Measurements from ENCODE around the gene CLRN1.

CLRN1 gene

GRCh38 chr3:150913133-150913922 lies 59.2 kb downstream of the CLRN1 start:
- peak; percentile 53 for DNase-seq

GRCh38 chr3:150912501-150912900 lies 60.0 kb downstream of the CLRN1 start:
- no peak for DNase-seq

GRCh38 chr3:150911771-150912170 lies 60.8 kb downstream of the CLRN1 start:
- no peak for DNase-seq

- no peak for DNase-seq
These were observed 66.1 kb downstream of the CLRN1 start for GRCh38 chr3:150906461-150906860.

GRCh38 chr3:150905746-150906145 lies 66.8 kb downstream of the CLRN1 start:
- no peak for DNase-seq

GRCh38 chr3:150905339-150905738 lies 67.2 kb downstream of the CLRN1 start, which contains the start of gene MINDY4B:
MINDY4B (minus strand) TSS chr3:150905439; CDS start chr3:150905439, 0 bp downstream.
- DNase-seq = no peak

GRCh38 chr3:150902988-150903387 lies 69.5 kb downstream of the CLRN1 start:
- no peak for DNase-seq

- no peak for DNase-seq
These were observed 70.7 kb downstream of the CLRN1 start for GRCh38 chr3:150901793-150902192.

GRCh38 chr3:150899141-150899540 lies 73.4 kb downstream of the CLRN1 start:
- DNase-seq = no peak

- no peak for DNase-seq
These were observed 74.3 kb downstream of the CLRN1 start for GRCh38 chr3:150898046-150898754.

GRCh38 chr3:150897592-150897991 lies 74.9 kb downstream of the CLRN1 start:
- no peak for DNase-seq

- no peak for DNase-seq
These were observed 81.7 kb downstream of the CLRN1 start for GRCh38 chr3:150890831-150891230.

- no peak for DNase-seq
These were observed 82.2 kb downstream of the CLRN1 start for GRCh38 chr3:150890295-150890694.

- DNase-seq = no peak
These were observed 83.4 kb downstream of the CLRN1 start for GRCh38 chr3:150889106-150889505.

GRCh38 chr3:150887031-150887430 lies 85.5 kb downstream of the CLRN1 start:
- DNase-seq = no peak

- DNase-seq = no peak
These were observed 87.0 kb downstream of the CLRN1 start for GRCh38 chr3:150885535-150885934.

- DNase-seq = no peak
These were observed 93.4 kb downstream of the CLRN1 start for GRCh38 chr3:150878996-150879575.

- DNase-seq = no peak
These were observed 94.2 kb downstream of the CLRN1 start for GRCh38 chr3:150878290-150878689.

- no peak for DNase-seq
These were observed 95.2 kb downstream of the CLRN1 start for GRCh38 chr3:150877303-150877702.

GRCh38 chr3:150876611-150877265 lies 95.8 kb downstream of the CLRN1 start:
- no peak for DNase-seq
